ENCODE data around the gene NRF1.

- TF ChIP-seq HCFC1 (IDR thresholded peaks at IDR 0.05; ENCODE audit: low read length) (no peak), SPI1 (IDR thresholded peaks at IDR 0.05; ENCODE audit: borderline replicate concordance, insufficient read depth, low read depth, low read length) (no peak), CTCF (IDR thresholded peaks at IDR 0.05 in 2 of 3, conservative IDR thresholded peaks at IDR 0.05 in 1 of 3; ENCODE audit: control insufficient read depth in 2 of 3, extremely low read depth in 1 of 3, insufficient read depth in 1 of 3, low read depth in 3 of 3, low read length in 3 of 3) (peak; percentile 39 to 60 (median 60)), RCOR1 (conservative IDR thresholded peaks at IDR 0.05; ENCODE audit: low read depth, low read length) (no peak)
Measured at GRCh38 chr7:129607471-129608120, 3.9 kb upstream of the NRF1 start.
